Measurements from ENCODE around the gene MAMDC2. TPM values are rescaled to one million over a fixed set of nuclear protein-coding genes. Genes with fewer than 3 reads are reported as not detected.
A peak's percentile ranks its signal among the peaks of the same experiment; 100 is the strongest.

The MAMDC2 gene, protein sequence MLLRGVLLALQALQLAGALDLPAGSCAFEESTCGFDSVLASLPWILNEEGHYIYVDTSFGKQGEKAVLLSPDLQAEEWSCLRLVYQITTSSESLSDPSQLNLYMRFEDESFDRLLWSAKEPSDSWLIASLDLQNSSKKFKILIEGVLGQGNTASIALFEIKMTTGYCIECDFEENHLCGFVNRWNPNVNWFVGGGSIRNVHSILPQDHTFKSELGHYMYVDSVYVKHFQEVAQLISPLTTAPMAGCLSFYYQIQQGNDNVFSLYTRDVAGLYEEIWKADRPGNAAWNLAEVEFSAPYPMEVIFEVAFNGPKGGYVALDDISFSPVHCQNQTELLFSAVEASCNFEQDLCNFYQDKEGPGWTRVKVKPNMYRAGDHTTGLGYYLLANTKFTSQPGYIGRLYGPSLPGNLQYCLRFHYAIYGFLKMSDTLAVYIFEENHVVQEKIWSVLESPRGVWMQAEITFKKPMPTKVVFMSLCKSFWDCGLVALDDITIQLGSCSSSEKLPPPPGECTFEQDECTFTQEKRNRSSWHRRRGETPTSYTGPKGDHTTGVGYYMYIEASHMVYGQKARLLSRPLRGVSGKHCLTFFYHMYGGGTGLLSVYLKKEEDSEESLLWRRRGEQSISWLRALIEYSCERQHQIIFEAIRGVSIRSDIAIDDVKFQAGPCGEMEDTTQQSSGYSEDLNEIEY
- total RNA-seq = 8.1 and 16.0 TPM in 2 replicates

DNA sequence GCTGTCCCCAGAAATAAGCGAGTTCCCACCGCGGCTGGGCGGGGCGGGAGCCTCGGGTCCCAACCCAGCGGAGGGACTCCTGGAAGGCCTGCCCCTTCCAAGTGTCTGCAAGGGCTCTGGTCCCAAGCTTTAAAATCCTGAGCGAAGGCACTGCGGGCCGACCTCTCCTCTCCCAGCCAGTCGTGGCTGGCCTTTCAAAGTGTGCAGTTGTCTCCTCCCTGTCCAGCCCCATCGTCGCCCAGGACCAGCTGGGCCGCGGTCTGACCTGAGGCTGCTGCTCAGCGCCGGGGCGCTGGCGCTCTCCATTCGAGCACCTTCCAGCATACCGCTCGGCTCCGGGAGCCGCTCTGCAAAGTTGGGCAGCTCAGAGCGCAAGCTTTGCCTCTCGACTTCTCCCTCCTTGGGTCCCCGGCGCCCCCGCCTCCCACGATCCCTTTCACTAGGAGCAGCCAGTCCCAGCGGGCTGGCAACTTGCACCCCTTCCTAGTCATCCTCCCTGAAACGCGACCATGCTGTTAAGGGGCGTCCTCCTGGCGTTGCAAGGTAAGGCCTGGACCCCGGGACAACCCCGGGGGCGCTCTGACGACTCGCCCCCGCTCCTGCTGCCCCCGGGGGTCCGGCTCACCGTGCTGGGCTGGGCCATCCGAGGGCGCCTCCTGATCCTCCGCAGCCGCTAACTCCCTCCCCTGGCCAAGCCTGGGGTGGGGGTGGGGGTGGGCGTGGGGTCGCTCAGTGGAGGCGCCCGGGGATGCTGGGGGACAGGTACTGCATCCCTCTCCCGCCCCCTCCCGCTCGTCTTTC, at the start of gene MAMDC2:
TSS of gene MAMDC2 (plus strand) at position 160 of the 801 bp plus-strand sequence. CDS start at position 510, 350 bp downstream.
- no peak for DNase-seq (ENCODE audit: extremely low read depth, low read depth, low spot score)

DNA sequence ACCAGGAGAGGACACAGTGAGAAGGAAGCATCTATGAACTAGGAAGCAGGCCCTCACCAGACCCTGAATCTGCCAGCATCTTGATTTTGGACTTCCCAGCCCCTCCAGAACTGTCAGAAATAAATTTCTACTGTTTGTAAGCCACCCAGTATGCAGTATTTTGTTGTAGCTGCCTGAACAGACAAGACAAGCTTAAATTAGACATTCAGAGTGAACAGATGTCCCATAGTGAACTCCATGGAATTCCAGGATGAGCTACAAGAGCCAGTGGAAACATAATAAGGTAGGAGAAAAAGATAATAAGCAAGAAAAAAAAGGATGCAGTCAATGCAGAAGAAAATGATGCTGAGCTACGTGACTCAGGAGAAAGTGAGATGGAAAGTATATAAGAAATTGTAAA, 47.8 kb upstream of the MAMDC2 start:
- DNase-seq (ENCODE audit: extremely low read depth, low read depth, low spot score) = no peak

DNA sequence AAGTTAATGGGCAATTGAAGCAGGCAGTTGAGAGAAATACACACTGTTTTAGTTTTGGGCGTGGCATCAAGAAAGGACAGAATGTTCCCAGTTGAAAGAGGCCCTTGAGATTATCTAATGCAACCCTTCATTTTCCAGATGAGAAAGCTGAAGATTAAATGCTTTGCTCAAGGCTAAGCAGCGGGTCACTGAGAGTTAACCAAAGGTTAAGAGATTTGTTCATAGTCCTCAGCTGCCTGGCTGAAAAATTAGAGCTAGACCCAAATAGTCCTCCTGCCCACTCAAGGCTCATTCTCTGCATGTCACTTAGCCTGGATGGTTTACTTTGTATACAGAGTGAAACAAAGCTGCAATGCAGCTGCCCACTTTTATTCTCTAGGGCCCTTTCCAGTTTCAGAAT, 46.7 kb upstream of the MAMDC2 start:
- no peak for DNase-seq (ENCODE audit: extremely low read depth, low read depth, low spot score)

DNA sequence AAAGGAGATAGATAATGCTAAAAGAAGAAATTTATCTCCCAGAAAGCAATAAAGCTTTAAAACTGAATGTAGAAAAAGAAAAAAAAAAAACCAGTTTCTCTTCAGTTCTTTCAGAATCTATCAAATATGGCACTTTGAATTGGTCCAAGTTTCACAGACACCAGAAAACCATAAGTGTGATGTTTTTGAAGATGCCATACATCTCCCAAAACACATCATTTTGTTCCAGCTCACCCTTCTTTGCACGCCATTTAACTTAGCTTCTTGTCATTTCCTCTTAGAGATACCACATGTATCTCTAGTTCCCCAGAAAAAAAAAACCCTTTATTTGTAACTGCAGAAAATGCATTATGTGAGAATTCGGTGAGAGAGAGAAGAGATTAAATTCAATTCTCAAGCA, 46.1 kb upstream of the MAMDC2 start:
- DNase-seq (ENCODE audit: extremely low read depth, low read depth, low spot score) = no peak

DNA sequence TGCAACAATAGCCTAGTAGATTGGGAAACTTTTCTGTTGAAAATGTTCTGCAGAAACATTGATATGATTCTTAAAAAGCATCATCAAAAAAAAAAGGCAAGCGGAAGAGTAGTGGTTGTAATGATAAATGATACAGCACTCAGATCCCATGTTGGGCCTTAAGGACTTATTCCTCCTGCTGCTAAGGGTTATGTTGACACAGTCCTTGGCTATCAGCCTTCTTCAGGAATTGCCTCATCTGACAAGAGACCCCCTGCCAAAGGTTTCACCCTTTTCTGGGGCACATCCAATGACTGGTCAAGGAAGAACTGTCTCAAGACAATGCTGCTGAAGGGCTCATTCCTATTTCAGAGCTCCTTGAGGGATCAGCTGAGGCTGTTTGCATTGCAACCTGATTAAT, 44.3 kb upstream of the MAMDC2 start:
- DNase-seq (ENCODE audit: extremely low read depth, low read depth, low spot score) = no peak

DNA sequence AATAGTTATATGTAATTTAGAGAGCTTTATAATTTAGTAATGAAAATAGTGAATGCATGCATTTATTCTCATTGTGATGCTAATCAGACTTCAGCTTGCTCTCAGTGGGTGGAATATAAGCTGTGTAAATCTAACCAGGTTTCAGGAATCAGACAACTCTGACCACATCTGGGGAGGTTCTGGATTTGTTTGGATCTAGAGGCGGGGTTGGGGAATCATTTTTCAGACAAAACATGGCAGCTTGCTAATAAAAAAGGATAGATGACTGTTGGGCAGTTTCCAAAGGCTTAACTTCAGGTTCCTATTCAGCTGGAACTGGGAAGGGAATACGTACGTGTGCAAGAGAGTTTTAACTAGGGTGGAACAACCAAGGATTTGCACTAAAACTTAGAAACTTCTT, 43.2 kb upstream of the MAMDC2 start:
- DNase-seq (ENCODE audit: extremely low read depth, low read depth, low spot score) = no peak

DNA sequence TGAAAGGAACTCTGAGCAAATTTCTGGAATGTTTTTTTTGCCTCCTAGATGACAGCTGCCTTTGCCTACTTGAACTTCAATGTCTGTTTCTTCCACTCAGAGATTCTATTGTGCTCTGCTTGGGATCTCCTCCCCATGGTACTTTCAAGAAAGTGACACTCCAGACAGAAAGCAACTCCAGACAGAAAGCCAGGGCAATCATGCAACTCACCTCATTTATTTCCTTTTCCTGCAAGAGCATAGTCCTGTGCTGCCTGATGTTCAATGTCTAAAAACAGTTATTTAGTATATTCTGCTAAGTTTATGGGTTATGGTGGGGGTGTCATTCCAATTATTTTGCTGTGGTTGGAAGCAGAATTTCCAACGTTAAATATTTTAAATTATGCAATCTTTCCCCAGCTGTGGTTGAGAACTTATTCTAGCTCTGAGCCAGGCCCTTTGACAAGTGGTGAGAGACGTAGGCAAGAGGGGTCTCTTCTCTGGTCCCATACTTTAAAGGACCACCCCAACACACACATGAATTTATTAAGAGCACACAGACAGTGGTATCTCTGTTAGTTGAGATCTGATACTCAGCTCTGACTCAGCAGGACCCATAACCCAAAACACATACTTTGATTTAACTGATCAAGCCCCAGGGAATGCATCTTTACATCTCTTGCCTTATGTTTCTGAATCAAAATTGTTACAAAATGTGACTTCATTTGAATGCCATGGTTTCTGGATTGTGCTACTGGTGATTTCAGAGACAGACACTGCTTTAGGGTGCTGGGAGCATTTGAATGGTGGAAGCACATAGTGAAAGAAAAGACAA, 39.5 kb upstream of the MAMDC2 start:
- DNase-seq (ENCODE audit: extremely low read depth, low read depth, low spot score) = no peak

DNA sequence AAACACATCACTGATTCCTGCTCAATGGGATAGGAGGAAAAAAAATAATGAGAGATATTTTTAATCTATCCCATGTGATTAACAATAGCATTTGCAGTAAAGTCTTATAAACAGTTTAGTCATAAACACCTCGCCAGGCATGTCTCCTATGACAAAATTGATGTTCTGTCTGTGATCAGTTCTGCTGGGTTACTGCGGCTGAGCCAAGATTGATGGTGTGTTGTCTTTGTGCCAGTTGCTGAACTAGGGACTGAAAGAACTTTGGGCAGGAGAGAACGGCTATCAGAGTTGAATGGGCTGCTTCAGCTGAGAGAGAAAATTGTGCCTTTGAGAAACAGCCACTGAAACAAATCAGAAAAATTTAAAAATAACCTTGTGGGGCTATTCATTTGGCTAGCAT, 37.3 kb upstream of the MAMDC2 start:
- DNase-seq (ENCODE audit: extremely low read depth, low read depth, low spot score) = no peak

DNA sequence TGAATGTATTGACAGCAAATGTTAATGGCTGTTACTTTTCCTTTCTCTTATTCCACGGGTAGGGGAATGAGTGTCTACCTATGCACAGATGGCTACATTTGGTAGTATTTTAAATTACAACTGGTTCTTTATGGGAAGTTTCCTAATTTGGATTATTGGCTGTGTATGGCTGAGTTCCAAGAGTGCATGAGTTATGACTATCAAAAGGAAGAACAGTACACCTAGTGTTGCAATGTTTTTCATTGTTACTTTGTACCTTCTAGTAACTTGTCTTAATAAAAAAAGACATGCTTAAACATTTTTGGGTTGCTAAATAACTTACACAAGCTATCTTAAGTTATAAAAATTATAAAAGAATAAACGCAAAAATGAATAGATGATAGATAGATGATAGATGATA, 35.8 kb upstream of the MAMDC2 start:
- no peak for DNase-seq (ENCODE audit: extremely low read depth, low read depth, low spot score)

DNA sequence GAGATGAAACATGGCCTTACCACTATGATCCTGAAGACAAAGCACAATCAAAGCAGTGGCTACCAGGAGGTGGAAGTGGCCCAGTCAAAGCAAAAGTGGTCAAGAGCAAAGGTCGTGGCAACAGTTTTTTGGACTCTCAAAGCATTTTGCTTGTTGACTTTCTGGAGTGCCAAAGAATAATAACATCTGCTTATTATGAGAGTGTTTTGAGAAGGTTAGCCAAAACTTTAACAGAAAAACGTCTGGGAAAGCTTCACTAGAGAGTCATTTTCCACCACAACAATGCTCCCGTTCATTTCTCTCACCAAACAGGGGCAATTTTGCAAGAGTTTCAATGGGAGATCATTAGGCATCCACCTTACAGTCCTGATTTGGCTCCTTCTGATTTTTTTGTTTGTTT, 33.6 kb upstream of the MAMDC2 start:
- no peak for DNase-seq (ENCODE audit: extremely low read depth, low read depth, low spot score)

DNA sequence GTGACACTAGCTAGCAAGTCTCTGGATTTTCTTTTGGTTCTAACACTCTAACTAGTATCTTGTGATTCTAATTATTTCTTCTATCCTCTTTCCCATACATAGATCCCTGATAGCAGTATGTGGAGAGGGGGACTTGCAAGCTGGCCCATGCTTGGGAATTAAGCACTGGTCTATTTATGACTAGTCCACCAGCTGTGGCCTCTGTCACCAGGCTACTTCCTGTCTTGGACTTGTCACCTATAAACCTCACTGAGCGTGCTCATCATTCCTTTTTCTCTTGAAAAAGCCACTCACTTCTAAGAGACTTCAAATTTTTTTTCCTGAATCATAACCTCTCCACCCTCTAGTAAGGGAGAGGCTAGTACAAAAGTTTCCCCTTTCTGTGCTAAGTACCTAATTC, 32.3 kb upstream of the MAMDC2 start:
- no peak for DNase-seq (ENCODE audit: extremely low read depth, low read depth, low spot score)

DNA sequence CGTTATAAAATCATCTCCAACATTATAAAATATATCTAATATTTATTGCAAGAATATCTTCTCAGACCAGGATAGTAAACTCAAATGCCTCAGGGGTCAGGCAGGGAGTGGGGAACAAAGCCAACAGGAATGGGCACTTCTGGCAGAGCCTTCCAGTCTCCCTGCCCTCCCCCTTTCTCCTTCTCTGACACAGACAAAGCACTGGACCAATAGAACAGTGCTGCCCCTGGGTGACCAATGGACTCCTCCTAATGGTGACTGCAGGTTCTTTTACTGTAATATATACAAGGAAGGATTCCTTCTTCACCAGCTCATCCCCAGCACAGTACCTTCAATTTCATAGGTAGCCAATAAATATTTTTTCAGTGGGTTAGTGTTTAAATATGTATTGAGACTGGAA, 31.1 kb upstream of the MAMDC2 start:
- DNase-seq (ENCODE audit: extremely low read depth, low read depth, low spot score) = no peak

DNA sequence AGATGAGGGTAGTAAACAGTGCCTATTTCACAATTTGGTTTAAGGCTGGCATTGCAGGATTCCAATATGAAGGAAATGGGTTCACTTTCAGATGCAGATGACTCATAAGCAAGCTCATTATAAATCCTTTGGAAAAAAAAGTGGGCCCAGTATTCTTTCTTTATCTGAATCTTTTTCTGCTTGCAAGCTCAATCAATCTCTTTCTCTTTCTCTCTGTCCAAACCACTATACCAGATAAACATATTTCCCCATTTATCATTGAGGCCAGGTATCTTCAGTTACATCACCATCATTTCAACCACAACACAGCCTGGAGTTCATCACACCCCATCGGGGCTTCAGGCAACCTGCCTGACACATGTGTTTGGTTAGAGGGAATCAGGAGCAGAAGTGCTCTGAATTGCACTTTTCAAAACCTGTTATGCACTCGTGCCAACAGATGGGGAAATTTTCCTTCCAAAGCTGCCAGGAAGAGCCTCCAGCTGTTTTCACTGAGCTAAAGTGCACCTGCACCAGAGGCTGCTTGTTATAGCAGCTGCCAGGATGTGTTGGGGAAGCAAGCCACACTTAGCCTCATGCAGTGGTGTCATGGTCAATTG, 30.0 kb upstream of the MAMDC2 start:
- no peak for DNase-seq (ENCODE audit: extremely low read depth, low read depth, low spot score)

DNA sequence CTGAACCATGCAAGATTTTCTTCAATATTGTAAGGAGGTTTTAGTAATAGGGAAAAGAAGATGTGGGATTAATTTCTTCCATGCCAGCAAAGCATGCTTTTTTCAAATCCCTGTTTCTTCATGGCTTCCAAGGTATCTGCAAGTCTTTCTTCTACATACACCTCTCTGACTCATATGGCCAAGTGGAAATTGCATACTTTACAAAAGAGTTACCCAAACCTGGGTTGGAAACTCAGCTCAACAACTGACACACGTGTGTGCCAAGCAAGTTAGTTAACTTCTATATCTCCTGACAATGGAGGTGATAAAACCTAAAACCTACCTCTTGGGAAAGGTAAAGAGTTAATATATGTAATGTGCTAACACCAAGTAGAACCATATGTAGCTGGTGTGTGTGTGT, 28.5 kb upstream of the MAMDC2 start:
- no peak for DNase-seq (ENCODE audit: extremely low read depth, low read depth, low spot score)

DNA sequence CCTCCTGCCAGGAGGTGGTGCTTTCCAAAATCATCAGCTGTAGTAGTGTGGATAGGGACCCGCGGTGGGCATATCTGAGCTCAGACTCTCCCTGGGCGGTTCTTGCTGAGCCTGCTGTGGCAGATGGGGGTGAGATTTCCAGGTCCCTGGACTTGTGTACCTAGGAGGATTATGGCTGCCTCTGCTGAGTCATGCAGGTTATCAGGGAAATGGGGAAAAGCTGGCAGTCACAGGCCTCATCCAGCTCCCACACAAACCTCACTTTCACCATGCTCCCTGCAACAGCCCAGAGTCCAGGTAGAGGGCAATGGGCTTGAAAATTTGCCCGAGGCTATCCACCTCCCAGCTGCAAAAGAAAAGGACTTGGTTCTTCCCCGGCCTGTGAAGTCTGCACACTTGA, 23.4 kb upstream of the MAMDC2 start:
- DNase-seq (ENCODE audit: extremely low read depth, low read depth, low spot score) = no peak

DNA sequence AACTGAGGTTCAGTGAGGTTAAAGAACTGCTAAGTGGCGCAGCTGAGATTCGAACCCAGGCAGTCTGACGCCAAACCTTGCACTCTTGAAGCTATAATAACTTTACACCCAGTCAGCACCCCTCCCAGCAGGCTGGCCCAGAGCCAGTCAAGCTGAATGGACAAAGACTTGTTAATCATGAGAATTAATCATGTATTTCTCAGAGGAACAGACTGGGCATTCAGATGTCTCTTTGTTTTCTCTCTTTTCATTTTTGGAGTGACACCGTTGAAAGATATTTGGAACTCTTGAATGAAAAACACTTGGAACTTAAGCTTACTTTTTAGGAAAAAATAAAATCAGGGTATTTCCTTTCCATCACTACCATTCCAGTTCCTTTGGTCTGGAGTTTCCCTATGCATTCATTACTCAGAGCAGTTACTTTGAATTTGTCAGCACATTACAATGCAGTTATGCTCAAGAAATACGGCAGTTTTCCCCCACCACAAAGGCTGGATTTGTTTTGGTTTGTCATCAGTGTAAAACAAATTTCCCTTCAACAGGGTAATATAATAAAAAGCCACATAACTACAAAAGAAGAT, 22.6 kb upstream of the MAMDC2 start:
- DNase-seq (ENCODE audit: extremely low read depth, low read depth, low spot score) = peak; percentile 25

DNA sequence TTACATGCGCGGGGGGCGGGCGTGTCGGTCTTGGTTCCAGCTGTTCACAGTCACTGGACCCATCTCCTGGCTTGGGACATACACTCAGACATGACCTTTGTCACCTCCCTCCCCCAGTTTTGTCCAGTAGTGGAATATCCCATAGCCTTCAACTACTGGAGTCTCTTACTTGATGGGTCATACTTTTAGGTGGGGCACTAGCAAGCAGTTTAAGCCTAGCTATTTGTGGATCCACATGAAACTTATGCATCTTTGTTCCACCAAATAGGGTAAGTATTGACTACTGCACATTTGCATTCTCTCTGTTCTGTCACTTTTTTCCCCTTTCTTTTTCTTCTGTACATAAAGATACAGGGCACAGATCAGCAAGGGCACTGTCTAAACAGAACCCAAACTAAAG, 15.4 kb upstream of the MAMDC2 start:
- no peak for DNase-seq (ENCODE audit: extremely low read depth, low read depth, low spot score)

DNA sequence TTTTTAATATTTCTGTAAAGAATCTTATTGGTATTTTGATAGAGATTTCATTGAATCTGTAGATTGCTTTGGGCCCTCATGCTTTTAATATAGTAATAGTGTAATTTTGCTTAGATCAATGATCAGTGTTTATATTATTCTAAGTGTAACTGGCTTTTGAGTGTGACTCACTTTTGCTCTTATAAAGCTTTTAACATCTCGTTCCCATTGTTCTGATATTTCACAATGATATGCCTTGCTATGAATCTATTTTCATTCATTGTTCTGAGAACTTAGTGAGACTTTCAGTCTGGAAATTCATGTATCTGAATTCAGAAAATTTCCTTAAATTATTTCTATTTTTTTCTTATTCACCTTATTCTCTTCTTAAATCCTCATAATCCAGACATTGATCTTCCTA, 13.5 kb upstream of the MAMDC2 start:
- no peak for DNase-seq (ENCODE audit: extremely low read depth, low read depth, low spot score)

DNA sequence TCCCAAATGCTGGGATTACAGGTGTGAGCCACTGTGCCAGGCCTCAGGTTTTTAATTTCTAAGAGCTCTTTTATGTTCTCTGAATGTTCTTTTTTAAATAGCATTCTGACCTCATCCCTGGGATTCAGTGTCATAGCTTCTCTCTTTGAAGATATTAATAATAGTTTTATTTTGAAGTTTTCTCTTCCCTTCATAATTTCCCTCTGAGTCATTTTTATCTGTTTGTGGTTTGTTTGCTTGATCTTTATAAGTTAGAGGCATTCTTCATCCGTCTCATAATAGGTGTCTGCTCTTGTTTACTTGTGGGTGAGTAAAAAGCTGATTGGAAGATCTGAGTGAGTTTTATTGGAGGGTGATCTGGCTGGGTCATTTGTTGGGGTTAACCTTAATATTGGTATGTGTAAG, 12.5 kb upstream of the MAMDC2 start:
- no peak for DNase-seq (ENCODE audit: extremely low read depth, low read depth, low spot score)

DNA sequence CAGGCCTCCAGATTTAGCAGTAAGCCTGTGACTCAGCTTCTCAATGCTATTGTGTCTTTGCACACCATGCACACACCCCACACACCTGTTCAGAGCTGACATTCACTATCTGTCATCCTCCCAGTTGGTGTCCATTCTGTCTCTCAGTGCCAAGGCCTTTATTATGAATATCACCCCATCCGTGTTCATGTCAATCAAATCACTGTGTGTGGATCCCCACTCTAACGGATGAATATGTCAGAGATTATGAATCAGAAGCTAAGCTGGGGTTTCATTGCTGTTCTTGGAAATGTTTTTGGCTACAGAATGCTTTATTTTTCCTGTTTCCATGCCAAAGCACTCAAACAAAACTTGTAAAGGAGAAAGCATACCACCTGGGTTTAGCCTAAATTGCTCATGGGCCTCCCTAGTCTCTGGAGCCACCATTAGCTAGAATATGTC, 9.4 kb upstream of the MAMDC2 start:
- no peak for DNase-seq (ENCODE audit: extremely low read depth, low read depth, low spot score)
